ENCODE results near the gene HPD.
"Not testable (repeated sequence)": the region's sequence is repeated elsewhere in the genome, so short reads cannot be mapped to it uniquely, and the experiment has no call there.

HPD gene

DNA sequence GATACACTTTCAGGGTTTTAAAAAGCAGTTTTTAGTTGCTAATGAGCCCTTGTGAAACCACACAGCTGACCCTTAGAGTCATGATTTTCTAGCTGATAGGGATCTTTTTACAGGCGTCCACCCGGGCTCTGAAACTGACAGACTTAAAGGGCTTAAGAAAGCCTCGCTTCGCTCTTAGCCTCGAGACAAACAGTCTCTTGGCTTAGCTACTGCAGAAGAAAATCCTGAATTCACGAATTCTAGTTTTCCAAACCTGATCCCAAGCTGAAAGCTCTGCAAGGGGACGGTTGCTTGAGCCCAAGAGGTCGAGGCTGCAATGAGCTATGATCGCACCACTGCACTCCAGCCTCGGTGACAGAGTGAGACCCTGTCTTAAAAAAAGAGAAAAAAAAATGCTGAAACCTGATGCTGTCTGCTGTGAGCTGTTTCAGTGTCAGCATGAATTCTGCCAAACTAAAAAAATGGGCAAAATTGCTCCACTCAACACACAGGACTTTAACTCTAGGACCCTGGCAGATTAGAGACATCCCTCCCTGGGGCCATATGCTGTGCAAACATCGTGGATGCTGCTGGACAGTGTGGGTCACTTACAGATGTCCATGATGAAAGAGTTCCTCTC is 3.1 kb upstream of the HPD start:
- no peak for DNase-seq

DNA sequence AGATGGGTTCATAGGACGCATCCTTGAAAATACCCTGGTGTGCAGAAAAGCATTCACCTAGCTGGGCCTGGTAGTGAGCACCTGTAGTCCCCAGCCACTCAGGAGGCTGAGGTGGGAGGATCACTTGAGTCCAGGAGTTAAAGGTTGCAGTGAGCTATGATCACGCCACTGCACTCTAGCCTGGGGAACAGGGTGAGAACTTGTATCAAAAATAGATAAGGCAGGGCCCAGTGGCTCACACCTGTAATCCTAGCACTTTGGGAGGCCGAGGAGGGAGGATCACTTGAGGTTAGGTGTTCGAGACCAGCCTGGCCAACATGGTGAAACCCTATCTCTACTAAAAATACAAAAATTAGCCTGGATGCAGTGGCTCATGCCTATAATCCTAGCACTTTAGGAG is 2.0 kb upstream of the HPD start:
- not testable (repeated sequence) for DNase-seq

DNA sequence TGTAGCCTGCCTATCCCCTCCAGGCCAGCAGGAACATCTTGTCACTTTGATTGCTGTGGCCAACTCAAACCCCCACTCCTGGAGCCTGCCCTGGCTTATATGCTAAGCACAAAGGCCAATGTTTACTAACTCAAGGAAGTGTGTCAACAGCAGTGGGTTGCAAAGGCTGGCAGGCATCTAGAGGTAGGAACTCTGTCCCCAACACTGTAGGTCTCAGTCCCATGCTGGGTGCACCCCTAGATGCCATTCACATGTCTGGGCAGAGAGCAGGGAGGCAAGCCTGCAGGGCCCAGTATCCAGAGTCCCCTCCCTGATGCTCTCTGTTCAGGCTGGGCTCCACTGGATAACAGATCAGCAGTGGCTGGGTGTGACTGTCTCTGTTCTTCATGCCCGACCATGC is 1.6 kb upstream of the HPD start:
- no peak for DNase-seq

DNA sequence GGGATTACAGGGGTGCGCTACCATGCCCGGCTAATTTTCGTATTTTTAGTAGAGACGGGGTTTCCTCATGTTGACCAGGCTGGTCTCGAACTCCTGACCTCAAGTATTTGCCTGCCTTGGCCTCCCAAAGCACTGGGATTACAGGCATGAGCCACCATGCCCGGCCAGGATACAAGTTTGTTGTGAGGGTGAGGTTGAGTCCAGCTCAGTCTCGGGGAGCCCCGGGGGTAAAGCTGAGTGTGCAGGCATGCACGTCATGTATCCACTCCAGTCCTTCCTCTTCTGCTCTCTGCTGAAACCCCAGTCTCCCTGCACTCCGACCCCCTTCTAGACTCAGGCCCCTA is 369 bp downstream of the HPD start:
- DNase-seq = no peak

DNA sequence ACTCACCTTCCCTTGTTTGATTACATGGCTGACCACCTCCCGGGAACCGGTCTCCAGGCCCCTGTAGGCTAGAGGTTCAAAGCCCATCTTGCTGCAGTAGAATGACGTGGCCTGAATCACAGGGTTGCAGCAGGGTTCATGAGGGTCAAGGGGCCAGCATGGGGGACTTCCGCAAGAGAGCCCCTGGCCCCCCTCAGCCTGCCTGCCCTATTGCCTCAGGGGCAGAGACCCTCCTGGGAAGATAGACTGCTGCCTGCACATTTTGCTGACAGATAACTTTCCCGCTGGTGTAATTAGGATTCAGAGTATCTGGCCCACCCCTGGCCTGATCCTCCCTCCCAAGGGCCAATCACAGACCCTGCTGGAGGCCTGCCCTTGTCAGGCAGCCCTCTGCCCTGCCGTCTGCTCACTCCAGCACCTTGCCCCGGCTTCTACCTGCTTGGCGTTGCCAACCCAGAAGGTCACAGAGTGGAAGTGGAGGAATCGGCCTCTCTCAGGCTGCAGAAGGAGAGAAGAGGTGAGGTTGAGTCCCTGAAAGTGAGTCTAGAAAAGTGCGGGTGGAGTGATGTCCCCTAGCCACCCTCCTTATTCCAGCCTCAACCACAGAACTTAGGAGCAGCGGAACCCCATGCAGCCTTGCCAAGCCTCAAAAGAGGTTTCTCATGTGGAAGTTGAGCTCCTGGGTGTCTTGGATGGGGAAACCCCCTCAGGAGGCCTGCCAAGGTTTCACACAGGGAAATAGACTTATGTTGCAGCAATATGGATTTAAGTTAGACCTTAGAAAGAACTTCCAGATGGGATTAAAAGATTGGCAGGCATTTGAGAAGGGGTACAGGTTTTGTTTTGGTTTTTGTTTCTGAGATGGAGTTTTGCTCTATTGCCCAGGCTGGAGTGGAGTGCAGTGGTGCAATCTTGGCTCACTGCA is 1.1 kb downstream of the HPD start:
- DNase-seq = no peak

DNA sequence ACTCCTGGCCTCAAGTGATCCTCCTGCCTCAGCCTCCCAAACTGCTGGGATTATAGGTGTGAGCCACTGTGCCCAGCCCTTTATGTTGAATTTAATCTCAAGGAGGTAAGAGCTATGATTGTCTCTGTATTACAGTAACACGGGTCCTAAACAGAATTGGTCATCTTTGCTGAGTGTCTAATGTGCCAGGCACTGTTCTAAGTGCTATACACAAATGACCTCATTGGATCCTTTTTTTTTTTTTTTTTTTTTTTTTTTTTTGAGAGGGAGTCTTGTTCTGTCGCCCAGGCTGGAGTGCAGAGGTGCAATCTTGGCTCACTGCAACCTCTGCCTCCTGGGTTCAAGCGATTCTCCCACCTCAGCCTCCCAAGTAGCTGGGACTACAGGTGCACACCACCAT is 6.3 kb downstream of the HPD start:
- DNase-seq = not testable (repeated sequence)

DNA sequence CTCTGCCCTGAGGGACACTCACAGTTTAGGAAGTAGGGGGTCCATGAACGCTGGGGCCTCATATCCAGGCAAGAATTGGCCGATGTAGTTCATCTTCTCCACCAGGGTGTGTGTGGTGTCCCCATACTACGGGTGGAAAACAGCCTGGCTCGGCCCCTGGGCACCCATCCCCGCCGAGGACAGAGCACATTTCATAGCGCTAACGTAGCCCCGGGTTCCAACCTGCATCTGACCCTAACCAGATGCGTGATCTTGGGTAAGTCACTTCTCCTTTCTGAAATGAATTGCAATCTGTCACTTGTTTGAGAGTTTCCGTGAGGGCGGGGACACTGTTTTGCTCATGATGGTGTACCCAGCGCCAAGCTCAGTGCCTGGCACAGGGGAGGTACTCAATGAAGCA is 9.0 kb downstream of the HPD start:
- no peak for DNase-seq

DNA sequence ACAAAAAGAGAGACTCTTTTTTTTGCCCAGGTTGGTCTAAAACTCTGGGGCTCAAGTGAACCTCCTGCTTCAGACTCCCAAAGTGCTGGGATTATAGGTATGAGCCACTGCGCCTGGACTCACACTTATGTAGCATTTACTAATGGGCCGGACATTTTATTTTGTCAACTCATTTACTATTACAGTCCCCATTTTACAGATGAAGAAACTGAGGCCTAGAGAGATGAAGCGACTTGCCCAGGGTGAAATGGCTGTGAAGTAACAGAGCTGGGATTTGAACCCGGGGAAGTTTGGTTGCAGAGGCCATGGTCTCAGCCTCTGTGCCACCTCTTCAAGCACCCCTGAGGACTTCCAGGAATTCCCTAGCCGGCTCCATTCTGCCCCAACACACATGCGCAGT is 9.4 kb downstream of the HPD start:
- DNase-seq = no peak

DNA sequence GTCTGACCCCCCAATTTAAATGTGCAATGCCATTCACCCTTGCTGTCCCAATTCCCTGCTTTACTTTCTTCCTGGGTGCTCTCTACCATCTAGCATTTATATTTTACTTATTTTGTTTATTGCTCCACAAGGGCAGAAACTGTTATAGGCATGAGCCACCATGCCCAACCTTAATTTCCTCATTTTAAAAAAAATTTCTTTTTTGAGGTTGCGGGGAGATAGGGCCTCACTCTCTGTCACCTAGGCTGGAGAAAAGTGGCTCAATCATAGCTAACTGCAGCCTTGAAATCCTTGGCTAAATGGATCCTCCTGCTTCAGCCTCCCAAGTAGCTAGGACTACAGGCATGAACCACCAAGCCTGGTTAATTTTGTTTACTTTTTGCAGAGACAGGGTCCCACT is 13.0 kb downstream of the HPD start:
- DNase-seq = no peak

DNA sequence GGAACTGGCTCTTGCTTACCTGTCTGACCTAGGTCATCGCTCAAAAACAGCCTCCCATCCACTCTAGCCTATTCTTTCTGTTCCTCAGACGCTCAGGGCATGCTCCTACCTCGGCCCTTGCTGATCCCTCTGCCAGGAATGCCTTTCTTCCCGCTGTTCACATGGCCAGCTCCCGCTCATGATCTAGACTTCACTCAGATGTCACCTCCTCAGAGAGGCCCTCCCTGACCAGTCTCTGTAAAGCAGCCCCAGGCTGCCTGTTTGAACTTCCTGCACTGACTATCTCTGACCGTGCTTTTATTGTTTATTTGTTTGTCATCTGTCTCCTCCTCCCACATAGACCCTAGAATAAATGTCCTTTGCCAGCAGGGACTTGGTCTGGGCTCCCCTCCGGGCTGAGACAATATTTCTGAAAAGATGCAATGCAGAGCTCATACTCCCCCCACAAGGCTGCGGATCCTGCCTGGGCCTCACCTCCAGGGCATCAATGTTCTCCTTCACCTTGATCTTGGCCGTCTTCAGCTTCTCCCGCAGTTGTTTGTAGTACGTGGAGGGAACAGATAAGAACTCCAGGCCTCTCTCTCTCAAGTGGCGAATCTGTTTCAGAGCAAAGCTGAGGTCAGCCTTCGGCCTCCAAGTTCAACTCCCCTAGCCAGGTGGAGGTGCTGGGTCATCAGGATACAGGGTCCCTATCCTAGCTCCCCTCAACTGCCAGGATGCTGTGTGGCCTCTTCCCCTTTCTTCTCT is 15.2 kb downstream of the HPD start:
- DNase-seq = no peak

DNA sequence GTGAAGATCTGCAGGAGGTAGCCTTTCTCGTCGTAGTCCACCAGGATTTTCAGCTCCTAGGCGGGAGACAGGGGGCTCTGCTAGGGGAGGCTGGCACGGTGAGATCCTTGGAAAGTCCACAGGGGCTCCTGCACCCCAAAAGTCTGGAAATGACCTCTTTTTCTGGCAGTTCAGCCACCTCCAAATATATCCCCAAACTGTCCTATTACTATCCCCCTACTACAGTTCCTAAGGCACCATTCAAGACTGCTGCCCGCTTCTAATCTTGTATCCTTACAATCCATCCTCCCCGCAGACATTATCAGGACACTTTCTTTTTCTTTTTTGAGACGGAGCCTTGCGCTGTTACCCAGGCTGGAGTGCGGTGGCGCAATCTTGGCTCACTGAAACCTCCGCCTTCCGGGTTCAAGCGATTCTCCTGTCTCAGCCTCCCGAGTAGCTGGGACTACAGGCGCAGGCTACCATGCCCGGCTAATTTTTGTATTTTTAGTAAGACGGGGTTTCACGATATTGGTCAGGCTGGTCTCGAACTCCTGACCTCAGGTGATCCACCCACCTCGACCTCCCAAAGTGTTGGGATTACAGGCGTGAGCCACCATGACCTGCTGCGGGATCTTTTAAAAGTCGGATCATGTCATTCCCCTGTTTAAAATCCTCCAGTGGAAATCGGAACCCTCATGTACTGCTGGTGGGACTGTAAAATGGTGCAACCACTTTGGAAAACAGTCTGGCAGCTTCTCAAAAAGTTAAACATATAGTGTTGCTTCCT is 18.5 kb downstream of the HPD start:
- no peak for DNase-seq

DNA sequence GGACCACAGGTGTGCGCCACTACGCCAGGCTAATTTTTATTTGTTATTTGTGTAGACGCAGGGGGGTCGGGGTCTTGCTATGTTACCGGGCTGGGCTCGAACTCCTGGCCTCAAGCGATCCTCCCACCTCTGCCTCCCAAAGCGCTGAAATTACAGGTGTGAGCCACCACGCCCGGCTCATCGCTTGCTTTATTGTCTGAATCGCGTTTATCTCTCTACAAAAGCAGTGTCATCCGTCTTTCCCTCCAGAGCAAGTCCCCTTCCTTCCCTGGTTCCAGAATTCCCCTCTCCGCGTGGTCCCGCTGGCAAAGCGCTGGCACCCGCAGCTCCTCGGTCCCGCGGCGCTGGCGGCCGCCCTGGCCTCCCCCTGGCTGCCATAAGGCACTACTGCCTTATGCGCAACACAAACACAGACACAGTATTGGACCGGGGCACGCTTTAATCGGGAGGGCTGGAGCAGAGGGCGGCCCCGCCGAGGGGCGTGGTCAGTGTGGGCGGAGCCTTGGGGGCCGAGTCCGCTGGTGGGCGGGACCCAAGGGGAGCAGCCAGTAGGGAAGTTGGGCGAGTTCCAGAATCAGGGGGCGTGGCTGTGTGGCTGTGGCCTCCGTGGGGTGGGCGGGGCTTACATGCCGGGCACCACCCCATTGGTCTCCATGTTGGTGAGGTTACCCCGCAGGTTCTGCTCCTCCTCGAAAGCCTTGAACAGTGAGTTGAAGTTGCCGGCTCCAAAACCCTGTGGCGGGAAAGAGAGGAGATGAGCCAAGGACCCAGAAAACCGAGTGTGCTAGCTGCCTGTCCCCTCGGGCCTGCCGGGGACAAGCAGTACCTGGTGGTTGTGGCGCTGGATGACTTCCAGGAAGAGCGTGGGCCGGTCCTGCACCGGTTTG is 19.3 kb downstream of the HPD start:
- peak; percentile 97 to 99 (median 98) for DNase-seq

DNA sequence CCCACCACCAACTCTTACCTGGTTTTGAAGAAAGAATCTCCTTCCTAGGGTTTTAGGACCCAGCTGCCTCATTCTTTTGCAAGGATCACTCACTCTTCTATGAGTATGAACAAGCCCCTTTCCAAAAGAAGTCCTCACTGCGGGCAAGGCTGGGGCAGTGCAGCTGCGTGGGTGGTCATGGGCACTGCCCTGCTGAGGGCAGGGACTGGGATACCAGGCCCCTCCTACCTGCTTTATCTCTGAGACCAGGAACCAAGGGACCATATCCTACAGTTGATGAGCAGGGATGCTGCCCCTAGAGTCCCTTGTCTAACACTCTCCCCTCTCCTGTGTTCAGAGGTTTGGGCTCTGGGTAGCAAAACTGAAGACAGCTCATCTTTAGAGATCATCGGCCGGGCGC is 20.5 kb downstream of the HPD start:
- DNase-seq = no peak

DNA sequence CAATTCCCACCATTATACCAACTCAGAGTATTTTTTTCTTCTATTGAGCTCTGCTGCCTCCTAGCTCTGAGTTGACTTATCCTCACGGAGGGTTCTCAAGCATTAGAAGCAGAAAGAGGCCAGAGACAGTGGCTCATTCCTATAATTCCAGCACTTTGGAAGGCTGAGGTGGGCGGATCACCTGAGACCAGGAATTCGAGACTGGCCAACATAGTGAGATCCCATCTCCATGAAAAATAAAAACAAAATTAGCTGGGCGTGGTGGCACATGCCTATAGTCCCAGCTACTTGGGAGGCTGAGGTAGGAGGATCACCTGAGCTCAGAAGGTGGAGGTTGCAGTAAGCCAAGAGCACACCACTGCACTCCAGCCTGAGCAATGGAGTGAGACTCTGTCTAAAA is 21.0 kb downstream of the HPD start:
- DNase-seq = no peak

DNA sequence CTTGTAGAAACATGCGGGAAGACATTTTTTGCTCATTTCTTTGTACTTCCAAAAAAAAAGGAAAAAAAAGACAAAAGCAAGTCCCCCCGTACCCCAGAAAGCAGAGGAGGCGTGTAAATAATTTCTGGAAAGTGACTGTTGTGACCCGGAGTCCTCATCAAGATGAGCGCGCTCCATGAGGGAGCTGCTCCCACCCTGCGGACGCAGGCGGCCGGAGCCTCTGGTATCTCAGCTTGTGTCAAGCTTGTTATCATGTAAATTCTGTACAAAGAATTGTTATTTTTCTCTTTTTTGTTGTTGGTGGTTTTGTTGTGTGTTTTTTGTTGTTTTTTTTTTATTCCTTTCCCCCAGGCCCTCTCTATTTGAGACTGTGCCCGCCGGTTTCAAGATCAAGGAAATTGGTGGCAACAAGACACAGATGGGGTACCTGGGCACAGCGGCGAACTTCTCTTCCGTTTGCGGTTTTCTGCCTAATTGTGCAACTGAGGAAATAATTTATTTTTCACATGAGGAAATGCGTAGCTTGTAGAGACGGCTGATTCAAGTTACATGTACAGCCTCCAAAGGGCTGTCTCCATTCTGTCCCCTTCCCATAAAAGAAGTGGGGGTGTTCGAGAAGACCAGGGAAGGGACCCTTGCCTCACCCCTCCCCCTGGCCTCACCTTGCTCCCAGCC is 27.0 kb downstream of the HPD start:
- DNase-seq = no peak

DNA sequence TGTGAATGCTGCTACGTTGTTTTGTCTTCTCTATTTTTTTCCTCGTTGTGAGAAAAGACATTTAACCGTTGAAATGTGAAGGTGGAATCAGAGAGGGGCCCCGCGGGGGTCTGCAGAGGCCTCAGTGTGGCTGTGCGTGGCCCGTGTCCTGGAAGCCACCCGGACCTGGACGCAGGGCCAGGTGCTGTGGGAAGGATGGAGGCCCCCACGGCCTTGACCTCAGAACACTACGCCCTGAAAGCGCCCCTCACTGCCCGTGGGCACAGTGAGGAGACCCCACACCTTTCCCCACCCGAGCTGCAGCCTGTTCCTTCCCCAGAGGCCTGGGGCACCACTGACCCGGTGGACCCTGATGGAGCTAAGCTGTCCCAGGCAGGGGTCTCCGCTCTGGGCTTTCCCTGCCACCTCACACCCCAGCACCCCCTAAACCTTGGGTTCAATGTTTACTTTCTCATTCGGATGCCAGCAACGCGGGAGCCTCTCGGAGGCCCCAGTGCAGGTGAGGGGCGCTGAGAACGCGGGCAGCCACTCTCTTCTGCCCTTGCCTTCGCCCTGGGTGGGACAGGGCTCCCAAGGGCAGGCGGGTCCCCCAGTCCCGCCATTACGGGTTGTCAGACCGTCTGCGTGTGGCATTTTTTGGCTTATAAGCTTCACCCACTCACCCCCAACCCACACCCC is 27.9 kb downstream of the HPD start:
- DNase-seq = no peak

DNA sequence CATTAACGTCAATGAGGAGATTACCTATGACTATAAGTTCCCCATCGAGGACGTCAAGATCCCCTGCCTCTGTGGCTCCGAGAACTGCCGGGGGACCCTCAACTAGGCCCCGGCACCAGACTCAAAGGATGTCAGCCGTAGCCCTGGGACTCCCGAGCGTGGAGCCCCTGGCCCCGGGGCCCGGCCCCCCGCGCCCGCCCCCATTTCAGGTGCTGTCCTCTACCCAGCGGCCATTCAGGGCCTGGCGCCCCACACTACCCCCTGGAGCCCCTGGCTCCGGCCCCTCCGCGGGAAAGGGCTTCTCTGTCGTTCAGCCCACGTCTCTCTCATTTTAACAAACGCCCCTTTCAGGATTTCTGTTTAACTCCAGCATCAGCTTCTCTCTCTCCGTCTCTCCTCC is 28.5 kb downstream of the HPD start:
- no peak for DNase-seq

DNA sequence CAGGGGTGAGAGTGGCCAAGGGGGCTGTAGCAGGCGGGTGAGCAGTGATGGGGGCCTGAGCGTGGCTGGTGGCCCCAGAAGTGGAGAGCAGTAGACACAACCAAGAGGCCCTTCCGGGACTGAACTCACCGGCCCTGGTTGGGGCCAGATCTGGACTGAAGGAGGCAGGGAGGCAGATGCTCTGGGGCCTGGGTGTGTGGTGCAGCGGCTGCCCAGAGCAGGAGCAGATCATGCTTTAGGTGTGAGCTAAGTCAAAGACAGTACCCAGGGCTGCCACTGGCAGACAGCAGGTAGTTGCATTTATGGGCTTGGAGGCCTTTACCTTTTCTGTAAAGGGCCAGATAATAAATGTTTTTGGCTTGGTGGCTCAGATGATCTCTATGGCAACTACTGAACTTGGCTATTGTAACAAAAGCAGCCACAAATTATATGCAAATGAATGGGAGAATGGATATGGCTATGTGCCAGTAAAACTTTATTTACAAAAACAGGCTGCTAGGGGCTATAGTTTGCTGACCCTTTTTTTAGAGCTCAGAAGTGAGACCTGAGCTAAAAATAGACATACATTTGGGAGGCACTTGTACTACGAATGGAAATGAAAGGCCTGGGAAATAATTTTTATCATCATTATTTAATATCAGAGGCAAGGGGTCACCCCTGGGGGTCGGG is 29.3 kb downstream of the HPD start:
- no peak for DNase-seq

DNA sequence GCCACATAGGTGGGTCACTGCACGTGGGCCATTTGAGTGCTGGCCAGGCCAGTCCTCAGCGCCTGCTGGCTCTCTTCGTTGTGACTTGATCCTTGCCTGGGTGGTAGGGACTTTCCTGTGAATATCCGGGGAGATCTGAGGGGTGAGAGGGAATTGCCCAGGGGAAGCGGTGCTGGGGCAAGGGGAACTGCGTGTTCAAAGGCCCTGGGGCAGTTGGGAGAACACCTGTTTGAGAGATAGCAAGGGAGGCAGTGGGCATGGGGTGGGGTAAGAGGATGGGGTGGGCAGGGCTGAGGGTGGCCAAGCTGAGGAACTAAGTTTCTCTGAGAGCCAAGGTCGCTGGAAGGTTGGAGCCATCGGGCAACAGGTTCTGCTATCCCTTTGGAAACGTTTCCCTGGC is 29.8 kb downstream of the HPD start:
- no peak for DNase-seq

DNA sequence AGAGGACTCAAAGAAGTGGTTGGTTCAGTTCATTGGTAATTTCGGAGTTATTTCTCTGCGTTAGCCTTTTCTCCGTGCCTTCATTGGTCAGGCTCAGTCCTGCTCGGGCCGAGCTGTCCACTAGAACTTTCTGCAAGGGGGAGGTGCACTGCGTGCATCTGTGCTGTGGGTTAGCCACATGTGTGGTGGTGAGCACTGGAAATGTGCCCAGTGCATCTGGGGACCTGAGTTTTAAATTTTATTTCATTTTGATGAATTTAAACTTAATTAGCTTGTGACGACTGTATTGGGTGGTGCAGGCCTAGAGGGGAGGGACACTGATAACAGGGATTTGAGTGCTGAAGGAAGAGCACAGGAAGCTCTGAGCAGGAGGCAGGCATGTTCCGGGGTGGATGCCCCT is 30.4 kb downstream of the HPD start:
- DNase-seq = no peak
